Mucosa of stomach (tissue), 1 donor: Measurements from ENCODE around the gene CHRNA9.
"Not testable (repeated sequence)": the region's sequence is repeated elsewhere in the genome, so short reads cannot be mapped to it uniquely, and the experiment has no call there.

Experiments
- H3K27me3 ChIP-seq: one replicate; pipeline ENCODE4 v1.7.0; 2013; ENCODE audit warnings: mild to moderate bottlenecking, low read length; ENCODE audit not compliant: control insufficient read depth, insufficient read depth
- H3K36me3 ChIP-seq: one replicate; pipeline ENCODE4 v1.7.0; 2013; ENCODE audit warnings: low read length; ENCODE audit not compliant: control insufficient read depth, insufficient read depth
- H3K4me1 ChIP-seq: one replicate; pipeline ENCODE4 v1.7.0; 2013; ENCODE audit warnings: mild to moderate bottlenecking, low read length; ENCODE audit not compliant: control insufficient read depth, insufficient read depth
- H3K4me3 ChIP-seq: one replicate; pipeline ENCODE4 v1.7.0; 2013; ENCODE audit warnings: low read length
- H3K9ac ChIP-seq: one replicate; pipeline ENCODE4 v1.7.0; 2013; ENCODE audit warnings: mild to moderate bottlenecking, low read length, moderate library complexity
- H3K9me3 ChIP-seq: one replicate; pipeline ENCODE4 v1.7.0; 2013; ENCODE audit warnings: mild to moderate bottlenecking, low read length, moderate library complexity; ENCODE audit not compliant: control insufficient read depth
- donor health status: Pancreatic carcinoma.

The CHRNA9 gene, protein sequence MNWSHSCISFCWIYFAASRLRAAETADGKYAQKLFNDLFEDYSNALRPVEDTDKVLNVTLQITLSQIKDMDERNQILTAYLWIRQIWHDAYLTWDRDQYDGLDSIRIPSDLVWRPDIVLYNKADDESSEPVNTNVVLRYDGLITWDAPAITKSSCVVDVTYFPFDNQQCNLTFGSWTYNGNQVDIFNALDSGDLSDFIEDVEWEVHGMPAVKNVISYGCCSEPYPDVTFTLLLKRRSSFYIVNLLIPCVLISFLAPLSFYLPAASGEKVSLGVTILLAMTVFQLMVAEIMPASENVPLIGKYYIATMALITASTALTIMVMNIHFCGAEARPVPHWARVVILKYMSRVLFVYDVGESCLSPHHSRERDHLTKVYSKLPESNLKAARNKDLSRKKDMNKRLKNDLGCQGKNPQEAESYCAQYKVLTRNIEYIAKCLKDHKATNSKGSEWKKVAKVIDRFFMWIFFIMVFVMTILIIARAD

DNA sequence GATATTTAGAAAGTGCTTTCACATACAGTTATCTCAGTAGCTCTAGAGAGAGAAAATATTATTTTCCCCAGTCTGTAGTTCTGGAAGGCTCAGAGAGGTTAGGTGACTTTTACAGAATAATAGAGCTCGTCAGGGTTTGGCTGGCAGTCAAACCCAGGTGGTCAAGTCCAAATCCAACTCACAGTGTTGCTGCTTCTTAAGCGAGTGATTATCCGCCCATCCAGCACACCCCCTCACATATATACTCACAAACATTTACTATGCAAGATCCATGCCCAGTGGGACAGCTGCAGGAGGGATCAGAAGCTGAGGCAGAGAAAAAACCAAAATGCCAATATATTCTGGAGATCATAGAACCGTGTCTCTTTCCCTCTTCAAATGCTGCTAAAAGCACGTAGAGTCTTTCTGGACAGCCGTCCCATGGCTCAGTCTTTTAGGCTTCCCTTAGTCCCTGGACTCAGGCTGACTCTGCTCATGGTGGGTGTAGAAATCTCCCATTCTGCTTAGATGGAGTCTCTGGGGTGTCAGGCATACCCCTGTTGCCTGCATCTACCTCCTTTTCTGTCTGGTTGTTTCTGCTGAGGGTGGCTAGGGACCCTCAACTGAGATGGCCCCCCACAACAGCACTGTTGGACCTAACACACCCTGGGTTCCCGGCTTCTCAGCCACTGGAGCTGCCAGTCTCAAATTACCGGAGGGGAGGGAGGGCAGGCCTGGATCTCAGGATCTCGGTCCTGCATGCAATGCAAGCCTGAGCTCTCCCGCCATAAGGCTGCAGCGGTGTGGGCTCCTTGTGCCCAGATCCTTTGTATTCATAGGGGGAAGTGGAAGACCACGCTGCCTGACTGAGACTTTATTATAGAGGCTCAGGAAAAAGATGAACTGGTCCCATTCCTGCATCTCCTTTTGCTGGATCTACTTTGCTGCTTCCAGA, at the start of gene CHRNA9:
CHRNA9 (plus strand) TSS at position 743 of the 934 bp plus-strand sequence; CDS start at position 878, 135 bp downstream.
- Histone ChIP-seq H3K9me3 (no peaks in the 10 kb centered on the region), H3K27me3 (no peaks in the 10 kb centered on the region), H3K4me1 (no peaks in the 10 kb centered on the region), H3K36me3 (no peaks in the 10 kb centered on the region), H3K9ac (no peak within 1 kb of the TSS), H3K4me3 (no peak within 1 kb of the TSS)

- peaks cover 12% of the 10 kb centered on the region for H3K4me1 ChIP-seq
These were observed 49.4 kb upstream of the CHRNA9 start for GRCh38 chr4:40285692-40286091.

GRCh38 chr4:40288566-40288965, 46.6 kb upstream of the CHRNA9 start:
- Histone ChIP-seq H3K9ac (no peak overlapping the region), H3K4me1 (peaks cover 12% of the 10 kb centered on the region), H3K4me3 (no peak overlapping the region), H3K27me3 (no peaks in the 10 kb centered on the region), H3K9me3 (no peaks in the 10 kb centered on the region), H3K36me3 (no peaks in the 10 kb centered on the region)

More at GRCh38 chr4:40285692-40286091, 49.4 kb upstream of the CHRNA9 start:
- Histone ChIP-seq H3K9ac (no peak overlapping the region), H3K4me3 (no peak overlapping the region), H3K36me3 (no peaks in the 10 kb centered on the region), H3K27me3 (no peaks in the 10 kb centered on the region), H3K9me3 (no peaks in the 10 kb centered on the region)

DNA sequence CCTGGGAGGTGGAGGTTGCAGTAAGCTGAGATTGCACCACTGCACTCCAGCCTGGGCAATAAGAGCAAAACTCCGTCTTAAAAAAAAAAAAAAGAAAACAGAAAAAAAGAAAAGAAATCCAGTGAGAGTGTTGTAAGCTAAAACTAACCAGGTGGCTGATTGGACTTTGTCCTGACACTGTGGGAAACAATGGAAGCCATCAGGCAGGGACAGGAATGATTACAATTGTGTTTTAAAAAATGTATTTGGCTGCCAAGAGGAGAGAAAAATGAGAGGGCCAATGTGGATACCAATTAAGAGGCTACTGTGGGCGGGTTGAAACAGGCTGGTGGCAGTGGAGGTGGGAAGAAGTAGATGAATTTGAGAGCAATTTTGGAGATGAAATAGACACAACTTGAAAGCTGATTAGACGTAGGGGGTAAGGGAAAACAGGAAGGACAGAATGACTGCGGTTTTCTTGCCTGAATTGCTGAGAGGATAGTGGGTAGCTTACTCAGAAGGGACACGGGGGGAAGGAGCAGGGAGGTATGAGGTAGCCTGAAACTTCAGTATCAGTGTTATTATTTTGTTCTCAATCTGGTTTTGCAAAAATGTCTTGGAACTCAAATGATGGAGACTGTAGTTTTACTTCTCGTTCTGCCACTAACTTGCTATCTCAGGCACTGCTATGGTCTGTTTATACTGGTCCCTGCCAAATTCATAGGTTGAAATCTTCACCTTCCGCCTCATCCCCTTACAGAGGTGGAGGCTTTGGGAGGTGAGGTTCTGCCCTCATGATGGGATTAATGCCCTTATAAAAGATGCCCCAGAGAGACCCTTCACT, 45.6 kb upstream of the CHRNA9 start:
- Histone ChIP-seq H3K9ac (no peak overlapping the region), H3K36me3 (no peaks in the 10 kb centered on the region), H3K4me1 (peaks cover 12% of the 10 kb centered on the region), H3K4me3 (no peak overlapping the region), H3K27me3 (no peaks in the 10 kb centered on the region), H3K9me3 (no peaks in the 10 kb centered on the region)

GRCh38 chr4:40290611-40291186, 44.4 kb upstream of the CHRNA9 start:
- not testable (repeated sequence) for H3K36me3 ChIP-seq, H3K27me3 ChIP-seq
- peaks cover 12% of the 10 kb centered on the region for H3K4me1 ChIP-seq

DNA sequence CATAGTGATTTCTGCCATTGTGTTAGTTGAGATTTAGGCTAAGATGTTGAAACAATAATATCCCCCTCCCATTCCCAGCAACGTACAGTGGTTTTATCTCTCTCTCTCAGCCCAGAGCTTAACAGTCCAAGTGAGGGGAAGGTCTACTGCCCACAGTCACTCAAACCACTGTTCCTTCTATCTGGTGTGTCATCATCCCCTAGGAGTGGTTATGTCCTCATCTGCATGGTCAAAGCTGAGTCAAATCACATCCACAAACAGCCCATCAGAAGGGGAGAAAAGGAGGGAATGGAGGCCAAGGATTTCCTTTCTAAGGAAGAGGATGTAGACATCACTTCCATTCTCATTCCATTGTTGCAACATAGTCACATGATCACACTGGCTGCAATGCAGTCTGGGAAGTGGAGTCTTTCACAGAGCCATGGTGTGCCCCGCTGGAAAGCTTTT, 42.8 kb upstream of the CHRNA9 start:
- Histone ChIP-seq H3K27me3 (no peaks in the 10 kb centered on the region), H3K36me3 (no peaks in the 10 kb centered on the region), H3K4me1 (peaks cover 12% of the 10 kb centered on the region), H3K9ac (no peak overlapping the region), H3K4me3 (no peak overlapping the region), H3K9me3 (no peaks in the 10 kb centered on the region)

More at GRCh38 chr4:40290611-40291186, 44.4 kb upstream of the CHRNA9 start:
- H3K9me3 ChIP-seq, H3K4me3 ChIP-seq, H3K9ac ChIP-seq: not testable (repeated sequence)

DNA sequence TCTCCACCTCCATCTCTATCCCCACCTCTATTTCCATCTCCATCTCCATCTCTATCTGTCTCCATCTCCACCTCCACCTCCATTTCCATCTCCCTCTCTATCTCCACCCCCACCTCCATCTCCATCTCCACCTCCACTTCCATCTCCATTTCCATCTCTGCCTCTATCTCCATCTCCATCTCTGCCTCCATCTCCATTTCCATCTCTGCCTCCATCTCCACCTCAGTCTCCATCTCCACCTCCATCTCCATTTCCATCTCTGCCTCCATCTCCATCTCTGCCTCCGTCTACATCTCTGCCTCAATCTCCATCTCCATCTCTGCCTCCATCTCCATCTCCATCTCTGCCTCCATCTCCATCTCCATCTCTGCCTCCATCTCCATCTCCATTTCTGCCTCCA, 40.8 kb upstream of the CHRNA9 start:
- Histone ChIP-seq H3K9me3 (no peaks in the 10 kb centered on the region), H3K4me1 (peaks cover 7% of the 10 kb centered on the region), H3K9ac (no peak overlapping the region), H3K4me3 (no peak overlapping the region), H3K36me3 (no peaks in the 10 kb centered on the region), H3K27me3 (no peaks in the 10 kb centered on the region)

DNA sequence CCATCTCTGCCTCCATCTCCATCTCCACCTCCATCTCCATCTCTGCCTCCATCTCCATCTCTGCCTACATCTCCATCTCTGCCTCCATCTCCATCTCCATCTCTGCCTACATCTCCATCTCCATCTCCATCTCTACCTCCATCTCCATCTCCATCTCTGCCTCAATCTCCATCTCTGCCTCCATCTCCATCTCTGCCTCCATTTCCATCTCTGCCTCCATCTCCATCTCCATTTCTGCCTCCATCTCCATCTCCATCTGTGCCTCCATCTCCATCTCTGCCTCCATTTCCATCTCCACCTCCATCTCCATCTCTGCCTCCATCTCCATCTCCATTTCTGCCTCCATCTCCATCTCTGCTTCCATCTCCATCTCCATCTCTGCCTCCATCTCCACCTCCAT, 40.1 kb upstream of the CHRNA9 start:
- not testable (repeated sequence) for H3K4me1 ChIP-seq, H3K27me3 ChIP-seq, H3K9me3 ChIP-seq, H3K9ac ChIP-seq, H3K4me3 ChIP-seq, H3K36me3 ChIP-seq

GRCh38 chr4:40295572-40295971, 39.6 kb upstream of the CHRNA9 start:
- Histone ChIP-seq H3K36me3 (no peaks in the 10 kb centered on the region), H3K4me3 (no peak overlapping the region), H3K9ac (no peak overlapping the region), H3K4me1 (no peaks in the 10 kb centered on the region), H3K9me3 (no peaks in the 10 kb centered on the region), H3K27me3 (no peaks in the 10 kb centered on the region)

- H3K9me3 ChIP-seq: no peaks in the 10 kb centered on the region
- H3K9ac ChIP-seq: no peak overlapping the region
- no peaks in the 10 kb centered on the region for H3K27me3 ChIP-seq
- peaks cover 9% of the 10 kb centered on the region for H3K4me1 ChIP-seq
- no peak overlapping the region for H3K4me3 ChIP-seq
- no peaks in the 10 kb centered on the region for H3K36me3 ChIP-seq
These were observed 36.0 kb upstream of the CHRNA9 start for GRCh38 chr4:40299126-40299525.

GRCh38 chr4:40299811-40300292, 35.3 kb upstream of the CHRNA9 start:
- no peaks in the 10 kb centered on the region for H3K9me3 ChIP-seq
- no peaks in the 10 kb centered on the region for H3K36me3 ChIP-seq
- no peak overlapping the region for H3K9ac ChIP-seq
- no peak overlapping the region for H3K4me3 ChIP-seq
- no peaks in the 10 kb centered on the region for H3K27me3 ChIP-seq
- H3K4me1 ChIP-seq: peaks cover 9% of the 10 kb centered on the region
